ENCODE measurements around the gene OSER1. TPM values are rescaled to one million over a fixed set of nuclear protein-coding genes. Genes with fewer than 3 reads are reported as not detected.
A peak's percentile ranks its signal among the peaks of the same experiment; 100 is the strongest.

The OSER1 gene
- total RNA-seq, 4 donors from 2014 or later, result 16.1 to 62.2 (median 25.0) TPM

DNA sequence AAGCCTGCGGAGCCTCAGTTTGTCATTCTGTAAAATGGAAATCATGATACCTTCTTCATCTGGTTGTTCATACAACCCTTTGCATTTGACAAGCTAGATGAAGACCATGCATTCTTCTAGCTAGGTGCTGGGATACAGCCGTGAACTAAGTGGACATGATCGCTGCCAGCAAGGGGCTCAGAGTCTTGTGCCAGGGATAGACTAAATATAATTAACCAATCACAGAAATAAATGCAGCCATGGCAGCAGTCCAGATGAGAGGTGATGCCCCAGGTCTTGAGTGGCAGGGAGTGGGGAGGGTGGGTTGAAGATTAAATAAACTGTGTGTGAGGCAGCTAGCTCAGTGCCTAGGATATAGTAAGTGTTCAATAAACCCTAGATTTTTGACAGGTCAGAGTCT lies 42.8 kb downstream of the OSER1 start:
- WGBS, 2 donors, result 83 to 93% methylated on average over 3 of the region's 3 CpGs
- H3K4me3 ChIP-seq, result no peak overlapping the region
- TF ChIP-seq, protein P1, sequence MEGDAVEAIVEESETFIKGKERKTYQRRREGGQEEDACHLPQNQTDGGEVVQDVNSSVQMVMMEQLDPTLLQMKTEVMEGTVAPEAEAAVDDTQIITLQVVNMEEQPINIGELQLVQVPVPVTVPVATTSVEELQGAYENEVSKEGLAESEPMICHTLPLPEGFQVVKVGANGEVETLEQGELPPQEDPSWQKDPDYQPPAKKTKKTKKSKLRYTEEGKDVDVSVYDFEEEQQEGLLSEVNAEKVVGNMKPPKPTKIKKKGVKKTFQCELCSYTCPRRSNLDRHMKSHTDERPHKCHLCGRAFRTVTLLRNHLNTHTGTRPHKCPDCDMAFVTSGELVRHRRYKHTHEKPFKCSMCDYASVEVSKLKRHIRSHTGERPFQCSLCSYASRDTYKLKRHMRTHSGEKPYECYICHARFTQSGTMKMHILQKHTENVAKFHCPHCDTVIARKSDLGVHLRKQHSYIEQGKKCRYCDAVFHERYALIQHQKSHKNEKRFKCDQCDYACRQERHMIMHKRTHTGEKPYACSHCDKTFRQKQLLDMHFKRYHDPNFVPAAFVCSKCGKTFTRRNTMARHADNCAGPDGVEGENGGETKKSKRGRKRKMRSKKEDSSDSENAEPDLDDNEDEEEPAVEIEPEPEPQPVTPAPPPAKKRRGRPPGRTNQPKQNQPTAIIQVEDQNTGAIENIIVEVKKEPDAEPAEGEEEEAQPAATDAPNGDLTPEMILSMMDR (IDR thresholded peaks at IDR 0.05), result no peak
- TF ChIP-seq POLR2A (IDR thresholded peaks at IDR 0.05), result no peak
- no peak for DNase-seq
- H3K27me3 ChIP-seq, result peaks cover 0 to 37% (median 0%) of the 10 kb centered on the region in 4 donors
- intact Hi-C loops (cut with DNase I), result no loop called here
- peaks cover 0 to 25% (median 0%) of the 10 kb centered on the region in 3 donors for H3K4me1 ChIP-seq
- no peaks in the 10 kb centered on the region for H3K9me3 ChIP-seq
- peak overlapping the region in 3 of 4 donors; percentile 61 to 85 (median 73) for H3K27ac ChIP-seq
- H3K36me3 ChIP-seq, result no peaks in the 10 kb centered on the region

DNA sequence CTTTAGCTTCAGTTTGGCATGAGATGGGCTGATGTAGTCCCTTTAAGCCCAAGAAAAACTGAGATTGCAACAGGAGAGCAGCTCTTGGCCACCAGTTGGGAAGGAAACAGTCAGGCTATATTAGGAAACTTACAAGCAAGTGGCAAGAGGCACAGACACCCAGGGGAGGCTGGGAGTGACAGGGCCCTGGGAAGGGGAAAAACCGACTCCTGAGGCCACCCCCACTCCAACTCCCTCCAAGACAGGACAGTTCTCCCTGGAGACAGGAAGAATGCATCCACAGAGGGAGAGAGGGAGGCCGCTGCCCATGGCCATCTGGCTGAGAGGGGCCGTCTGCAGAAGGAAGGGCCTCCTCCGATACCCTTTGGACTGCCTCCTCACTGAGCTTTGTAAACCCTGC lies 44.1 kb downstream of the OSER1 start:
- intact Hi-C loops (cut with DNase I), result no loop called here
- DNase-seq, result no peak
- peak overlapping the region; percentile 13 to 85 (median 67) for H3K27ac ChIP-seq

DNA sequence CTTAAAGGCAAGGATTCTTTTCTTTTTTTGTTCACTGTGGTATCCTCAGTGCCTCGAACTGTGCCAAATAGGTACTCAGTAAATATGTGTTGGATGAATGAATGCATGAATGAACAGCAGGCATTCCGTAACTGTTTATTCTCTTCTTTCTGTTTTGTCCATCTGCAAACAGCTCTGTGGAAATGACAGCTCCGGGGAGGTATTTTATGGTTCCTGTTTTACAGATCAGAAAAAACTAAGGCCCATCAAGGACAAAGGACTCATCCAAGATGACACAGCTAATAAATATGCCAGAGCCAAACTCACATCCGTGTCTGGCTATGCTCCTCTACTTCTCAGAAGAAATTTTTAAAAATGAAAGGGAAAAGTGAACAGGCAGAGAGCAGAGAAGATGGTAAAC lies 44.6 kb downstream of the OSER1 start:
- intact Hi-C loops (cut with DNase I), result no loop called here
- H3K27me3 ChIP-seq, result peaks cover 0 to 42% (median 0%) of the 10 kb centered on the region in 4 donors
- no peaks in the 10 kb centered on the region for H3K9me3 ChIP-seq
- no peak for TF ChIP-seq POLR2A (IDR thresholded peaks at IDR 0.05)
- TF ChIP-seq, protein P1 (IDR thresholded peaks at IDR 0.05), result no peak
- H3K36me3 ChIP-seq, result no peaks in the 10 kb centered on the region
- no peak for DNase-seq
- H3K27ac ChIP-seq, result peak overlapping the region in 3 of 4 donors; percentile 18 to 85 (median 73)
- H3K4me1 ChIP-seq, result peaks cover 0 to 15% (median 0%) of the 10 kb centered on the region in 3 donors
- whole genome bisulfite sequencing, 2 donors, result 29 to 35% methylated on average over 4 of the region's 4 CpGs
- no peak overlapping the region for H3K4me3 ChIP-seq

More for the DNA sequence above, 44.1 kb downstream of the OSER1 start:
- Histone ChIP-seq H3K36me3 (no peaks in the 10 kb centered on the region), H3K4me3 (no peak overlapping the region), H3K4me1 (peaks cover 0 to 19% (median 0%) of the 10 kb centered on the region in 3 donors), H3K9me3 (no peaks in the 10 kb centered on the region), H3K27me3 (peaks cover 0 to 39% (median 0%) of the 10 kb centered on the region in 4 donors)
- TF ChIP-seq, protein P1 (IDR thresholded peaks at IDR 0.05), result no peak
- no peak for TF ChIP-seq POLR2A (IDR thresholded peaks at IDR 0.05)
- WGBS, 2 donors, result 50 to 65% methylated on average over 4 of the region's 4 CpGs

DNA sequence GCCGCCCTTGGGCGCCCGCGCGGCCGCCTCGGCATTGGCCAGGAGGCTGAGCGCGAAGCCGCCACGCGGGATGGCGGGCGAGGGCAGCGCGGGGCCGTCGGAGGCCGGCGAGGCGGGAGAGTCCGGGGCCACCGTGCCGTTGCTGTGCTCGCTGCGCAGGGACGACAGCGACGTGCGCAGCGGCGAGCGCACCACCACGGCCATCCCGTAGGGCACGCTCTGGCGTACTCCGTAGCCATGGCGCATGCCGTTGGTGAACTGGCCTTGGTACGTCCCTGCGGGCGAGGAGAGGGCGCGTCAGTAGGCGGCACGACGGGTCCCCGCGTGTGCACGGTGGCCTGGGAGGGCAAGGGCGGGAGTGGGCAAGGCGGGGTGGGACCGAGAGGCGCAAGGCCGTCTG lies 50.4 kb downstream of the OSER1 start:
- WGBS, 2 donors, result 60 to 73% methylated on average over 1 to 11 of the region's 56 CpGs
- Histone ChIP-seq H3K27me3 (peaks cover 0 to 40% (median 0%) of the 10 kb centered on the region in 4 donors), H3K36me3 (no peaks in the 10 kb centered on the region), H3K9me3 (no peaks in the 10 kb centered on the region), H3K4me1 (no peaks in the 10 kb centered on the region), H3K4me3 (no peak overlapping the region), H3K27ac (peak overlapping the region in 1 of 4 donors; percentile 28)
- intact Hi-C loops (cut with DNase I), result no loop called here
- TF ChIP-seq, protein P1 (IDR thresholded peaks at IDR 0.05), result no peak
- no peak for TF ChIP-seq POLR2A (IDR thresholded peaks at IDR 0.05)
- DNase-seq, result no peak

DNA sequence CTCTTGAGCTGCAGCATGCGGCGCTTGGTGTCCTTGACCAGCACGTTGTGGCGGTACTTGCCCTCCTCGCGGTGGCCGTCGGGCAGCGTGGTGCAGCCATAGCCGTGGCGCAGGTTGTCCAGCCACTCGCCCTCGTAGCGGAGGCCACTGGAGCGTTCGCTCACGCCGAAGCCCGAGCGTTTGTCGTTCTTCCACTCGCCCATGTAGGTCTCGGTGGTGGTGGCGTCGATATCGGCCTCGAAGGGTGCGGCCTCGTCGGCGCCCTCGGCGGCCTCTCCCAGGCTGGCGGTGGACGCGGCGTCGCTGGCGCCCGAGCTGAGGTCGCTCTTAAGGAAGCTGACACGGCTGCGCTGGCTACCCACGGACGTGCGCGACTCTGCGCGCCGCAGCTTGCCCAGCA lies 50.9 kb downstream of the OSER1 start:
- DNase-seq, result no peak
- H3K27ac ChIP-seq, result peak overlapping the region in 1 of 4 donors; percentile 57

More for the DNA sequence above, 50.9 kb downstream of the OSER1 start:
- Histone ChIP-seq H3K27me3 (peaks cover 0 to 44% (median 0%) of the 10 kb centered on the region in 4 donors), H3K9me3 (no peaks in the 10 kb centered on the region), H3K4me3 (no peak overlapping the region), H3K36me3 (no peaks in the 10 kb centered on the region), H3K4me1 (peaks cover 0 to 2% (median 0%) of the 10 kb centered on the region in 3 donors)
- TF ChIP-seq, protein P1 (IDR thresholded peaks at IDR 0.05), result no peak
- TF ChIP-seq POLR2A (IDR thresholded peaks at IDR 0.05), result no peak
- intact Hi-C loops (cut with DNase I), result no loop called here
- WGBS, 2 donors, result 89 to 100% methylated on average over 5 to 15 of the region's 50 CpGs
